GM12875 (cell line): ENCODE data around the gene TTYH2.

ENCODE experiments used
- H3K4me3 ChIP-seq: one replicate; pipeline ENCODE4 v1.5.1; 2011; ENCODE audit warnings: low read depth, low read length, control low read depth
- CTCF ChIP-seq: IDR thresholded peaks from 2 replicates; pipeline ENCODE4 v1.5.1; 2011; ENCODE audit warnings: low read depth, mild to moderate bottlenecking, control low read depth, inconsistent platforms, low read length, moderate library complexity, borderline replicate concordance; ENCODE audit not compliant: insufficient read depth

Gene TTYH2

GRCh38 chr17:74176546-74177001 lies 36.8 kb upstream of the TTYH2 start:
- no peak overlapping the region for H3K4me3 ChIP-seq
- peak; percentile 82 for TF ChIP-seq CTCF

- TF ChIP-seq CTCF, result no peak
- no peak overlapping the region for H3K4me3 ChIP-seq
These were observed 36.3 kb upstream of the TTYH2 start for GRCh38 chr17:74177018-74177450.

- H3K4me3 ChIP-seq, result no peak overlapping the region
- TF ChIP-seq CTCF, result no peak
These were observed 33.8 kb upstream of the TTYH2 start for GRCh38 chr17:74179576-74179975.

GRCh38 chr17:74180336-74180735 lies 33.0 kb upstream of the TTYH2 start:
- no peak for TF ChIP-seq CTCF
- H3K4me3 ChIP-seq, result no peak overlapping the region

- no peak for TF ChIP-seq CTCF
- no peak overlapping the region for H3K4me3 ChIP-seq
These were observed 32.0 kb upstream of the TTYH2 start for GRCh38 chr17:74181341-74181740.

GRCh38 chr17:74182041-74182723 lies 31.2 kb upstream of the TTYH2 start:
- H3K4me3 ChIP-seq, result no peak overlapping the region
- TF ChIP-seq CTCF, result no peak

GRCh38 chr17:74183411-74183810 lies 30.0 kb upstream of the TTYH2 start:
- H3K4me3 ChIP-seq, result no peak overlapping the region
- no peak for TF ChIP-seq CTCF
